Kidney (tissue), 14 donors: ENCODE results near the gene SLC9C1. TPM values are rescaled to one million over a fixed set of nuclear protein-coding genes. Genes with fewer than 3 reads are reported as not detected.

Experiments used
- DNase-seq, 5 donors: peaks; one replicate each; pipeline ENCODE4 v3.0.0-alpha.2; 2013 to 2020
- FAIRE-seq: peaks from 2 replicates; lab custom pipeline; 2012; peaks lifted over from hg19 to GRCh38; lab: Jason Lieb, UNC
- H3K27ac ChIP-seq, 2 donors: one replicate each; pipeline ENCODE4 v1.7.0; 2013; ENCODE audit warnings: low read depth in 2 of 2, low read length in 2 of 2, inconsistent platforms in 1 of 2
- H3K27me3 ChIP-seq: one replicate; pipeline ENCODE4 v1.7.1; 2013; ENCODE audit warnings: low read length, inconsistent platforms; ENCODE audit not compliant: control insufficient read depth, insufficient read depth
- H3K36me3 ChIP-seq, 3 donors: one replicate each; pipeline versions ENCODE4 v1.7.0 to v1.7.1; 2013; ENCODE audit warnings: low read length in 3 of 3, control low read depth in 1 of 3, inconsistent platforms in 1 of 3; ENCODE audit not compliant: insufficient read depth in 3 of 3, control insufficient read depth in 2 of 3
- H3K4me1 ChIP-seq, 3 donors: one replicate each; pipeline versions ENCODE4 v1.7.0 to v1.7.1; 2013; ENCODE audit warnings: low read length in 3 of 3, inconsistent platforms in 1 of 3, low read depth in 1 of 3; ENCODE audit not compliant: control insufficient read depth in 2 of 3, insufficient read depth in 2 of 3
- H3K4me3 ChIP-seq, 3 donors: one replicate each; pipeline versions ENCODE4 v1.7.0 to v1.8.1; 2013; ENCODE audit warnings: low read length in 3 of 3, control low read depth in 1 of 3, inconsistent platforms in 1 of 3
- H3K9ac ChIP-seq, 3 donors: one replicate each; pipeline versions ENCODE4 v1.7.0 to v1.7.1; 2013; ENCODE audit warnings: low read length in 3 of 3, control low read depth in 1 of 3, inconsistent platforms in 1 of 3
- H3K9me3 ChIP-seq, 3 donors: one replicate each; pipeline versions ENCODE4 v1.7.0 to v1.7.1; 2013; ENCODE audit warnings: low read length in 3 of 3, control low read depth in 1 of 3, inconsistent platforms in 1 of 3; ENCODE audit not compliant: control insufficient read depth in 2 of 3, insufficient read depth in 1 of 3
- intact Hi-C: fragments of 100-400 bp; cut with DNase I; formaldehyde crosslinking; loops from one replicate; pipeline ENCODE4 v1.11.1; 2022
- polyA plus RNA-seq: library from polyadenylated mRNA; stranded (reverse); fragments of 350-450 nt; fragmentation: Illumina TruSeq; extraction: RNeasy Lipid Tissue Mini Kit (QIAGEN cat#74804); gene quantifications from one replicate; pipeline ENCODE4 v1.2.3, GENCODE V29; 2014; ENCODE audit warnings: low read depth, low replicate concordance; ENCODE audit not compliant: insufficient read depth
- total RNA-seq: library from RNA; stranded (reverse); fragmentation: NEBNext Ultra II Directional; extraction: Animal tissue kit (Norgen Biotek cat#: 25700); gene quantifications from one replicate; pipeline ENCODE4 v1.2.1, GENCODE V29; 2021
- TF ChIP-seq, protein P1 (sequence below): IDR thresholded peaks from 3 replicates; pipeline ENCODE4 v1.5.1; 2012; ENCODE audit warnings: mild to moderate bottlenecking, moderate library complexity, borderline replicate concordance; ENCODE audit not compliant: insufficient read depth; ENCODE audit errors: extremely low read depth
- donor health status: control.
- donor health status: control.
- donor health status: control.
- donor health status: control.
- donor health status: control.
- donor health status: DM: yes; HTN: yes; CAD: no.
- donor health status: Normal renal cell carcinoma (clear cell type).

SLC9C1 gene
- total and polyA plus RNA-seq, 2 donors from 2014 or later, result 0.09 to 1.2 TPM

- intact Hi-C loops, result no loop called here
- H3K36me3 ChIP-seq, result no peaks in the 10 kb centered on the region
- no peak overlapping the region for H3K9ac ChIP-seq
- H3K4me1 ChIP-seq, result peaks cover 0 to 3% (median 0%) of the 10 kb centered on the region in 3 donors
- H3K9me3 ChIP-seq, result no peaks in the 10 kb centered on the region
- H3K4me3 ChIP-seq, result no peak overlapping the region
- H3K27me3 ChIP-seq, result no peaks in the 10 kb centered on the region
- DNase-seq (no peak), FAIRE-seq (no peak)
- H3K27ac ChIP-seq, result no peak overlapping the region
- TF ChIP-seq, protein P1, sequence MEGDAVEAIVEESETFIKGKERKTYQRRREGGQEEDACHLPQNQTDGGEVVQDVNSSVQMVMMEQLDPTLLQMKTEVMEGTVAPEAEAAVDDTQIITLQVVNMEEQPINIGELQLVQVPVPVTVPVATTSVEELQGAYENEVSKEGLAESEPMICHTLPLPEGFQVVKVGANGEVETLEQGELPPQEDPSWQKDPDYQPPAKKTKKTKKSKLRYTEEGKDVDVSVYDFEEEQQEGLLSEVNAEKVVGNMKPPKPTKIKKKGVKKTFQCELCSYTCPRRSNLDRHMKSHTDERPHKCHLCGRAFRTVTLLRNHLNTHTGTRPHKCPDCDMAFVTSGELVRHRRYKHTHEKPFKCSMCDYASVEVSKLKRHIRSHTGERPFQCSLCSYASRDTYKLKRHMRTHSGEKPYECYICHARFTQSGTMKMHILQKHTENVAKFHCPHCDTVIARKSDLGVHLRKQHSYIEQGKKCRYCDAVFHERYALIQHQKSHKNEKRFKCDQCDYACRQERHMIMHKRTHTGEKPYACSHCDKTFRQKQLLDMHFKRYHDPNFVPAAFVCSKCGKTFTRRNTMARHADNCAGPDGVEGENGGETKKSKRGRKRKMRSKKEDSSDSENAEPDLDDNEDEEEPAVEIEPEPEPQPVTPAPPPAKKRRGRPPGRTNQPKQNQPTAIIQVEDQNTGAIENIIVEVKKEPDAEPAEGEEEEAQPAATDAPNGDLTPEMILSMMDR, result no peak
These were observed 161.5 kb downstream of the SLC9C1 start for GRCh38 chr3:112132554-112132953.

GRCh38 chr3:112132088-112132487 is 161.9 kb downstream of the SLC9C1 start:
- Histone ChIP-seq H3K4me1 (peaks cover 0 to 3% (median 0%) of the 10 kb centered on the region in 3 donors), H3K27me3 (no peaks in the 10 kb centered on the region), H3K36me3 (no peaks in the 10 kb centered on the region), H3K27ac (no peak overlapping the region), H3K9me3 (no peaks in the 10 kb centered on the region), H3K4me3 (no peak overlapping the region), H3K9ac (no peak overlapping the region)
- TF ChIP-seq, protein P1, result no peak
- intact Hi-C loops, result no loop called here
- FAIRE-seq, result no peak
- DNase-seq, result no peak

DNA sequence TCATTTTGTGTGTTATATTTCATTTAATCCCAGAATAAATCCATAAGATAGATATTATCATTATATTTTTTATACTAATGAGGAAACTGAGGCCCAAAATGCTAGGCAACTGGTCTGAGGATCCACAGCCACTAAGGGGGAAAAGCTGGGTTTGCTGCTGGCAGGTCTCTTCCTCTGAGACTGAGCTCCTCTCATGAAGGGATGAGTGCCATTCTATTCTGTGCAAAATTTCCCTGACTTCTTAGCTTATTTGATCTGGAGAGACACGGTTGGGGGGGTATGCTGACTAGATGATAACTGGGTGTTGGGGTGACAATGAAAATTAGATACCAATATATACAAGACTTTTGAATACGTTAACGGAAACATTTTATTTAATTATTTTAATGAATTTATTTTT is 162.9 kb downstream of the SLC9C1 start:
- H3K36me3 ChIP-seq, result no peaks in the 10 kb centered on the region
- no peaks in the 10 kb centered on the region for H3K27me3 ChIP-seq
- DNase-seq (no peak), FAIRE-seq (no peak)
- no peaks in the 10 kb centered on the region for H3K9me3 ChIP-seq
- TF ChIP-seq, protein P1, result no peak
- intact Hi-C loops, result no loop called here
- no peak overlapping the region for H3K9ac ChIP-seq
- peaks cover 0 to 8% (median 2%) of the 10 kb centered on the region in 3 donors for H3K4me1 ChIP-seq
- no peak overlapping the region for H3K4me3 ChIP-seq
- no peak overlapping the region for H3K27ac ChIP-seq

DNA sequence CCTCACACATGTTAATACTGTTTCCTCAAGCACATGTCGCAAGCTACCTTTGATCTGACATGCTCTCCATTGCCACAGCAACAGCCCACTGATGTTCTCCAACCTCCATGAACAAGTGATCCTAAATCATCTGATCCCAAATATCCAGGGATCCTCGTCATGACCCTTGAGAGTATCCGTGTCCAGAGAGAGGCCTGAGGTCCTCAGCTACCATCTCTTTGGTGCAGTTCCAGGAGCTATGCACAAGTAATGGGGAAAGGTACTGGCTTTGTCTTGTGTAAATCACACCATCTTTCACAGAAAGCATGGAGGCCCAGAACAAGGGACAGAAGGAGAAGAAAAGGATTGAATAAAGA is 163.4 kb downstream of the SLC9C1 start:
- Histone ChIP-seq H3K9ac (no peak overlapping the region), H3K36me3 (no peaks in the 10 kb centered on the region), H3K9me3 (no peaks in the 10 kb centered on the region), H3K27ac (no peak overlapping the region), H3K27me3 (no peaks in the 10 kb centered on the region), H3K4me1 (peaks cover 0 to 8% (median 2%) of the 10 kb centered on the region in 3 donors), H3K4me3 (no peak overlapping the region)
- TF ChIP-seq, protein P1, result no peak
- DNase-seq (no peak), FAIRE-seq (no peak)
- intact Hi-C loops, result no loop called here
